ENCODE measurements around the gene SOX6. TPM values are rescaled to one million over a fixed set of nuclear protein-coding genes. Genes with fewer than 3 reads are reported as not detected.

The SOX6 gene
- polyA plus RNA-seq, 1 donor from 2014 or later = 2.2 TPM

DNA sequence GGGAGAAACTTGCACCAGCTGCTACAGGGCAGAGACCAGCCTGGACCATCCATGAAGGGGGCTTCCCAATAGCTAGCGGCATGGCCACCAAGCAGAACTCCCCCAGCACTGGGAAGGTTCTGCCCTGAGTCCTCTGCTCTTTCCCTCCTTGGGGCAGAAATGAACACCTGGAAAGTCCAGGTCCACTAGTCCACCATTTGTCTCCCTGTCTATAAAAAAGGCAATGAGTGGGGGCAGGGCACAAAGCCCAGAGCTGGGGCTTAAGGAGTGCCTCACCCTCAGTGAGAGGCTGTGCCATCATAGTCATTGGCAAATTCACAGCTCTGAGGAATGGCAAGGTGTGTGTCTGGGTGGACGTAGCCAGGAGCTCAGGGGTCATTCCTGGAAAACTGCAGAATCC lies 420.3 kb downstream of the SOX6 start:
- Histone ChIP-seq H3K4me3 (ENCODE audit: low read length) (no peak overlapping the region), H3K36me3 (ENCODE audit: insufficient read depth, low read length) (no peaks in the 10 kb centered on the region), H3K9me3 (ENCODE audit: low read length) (peaks cover 7% of the 10 kb centered on the region), H3K79me2 (replicated peaks; ENCODE audit: insufficient read depth, low read length) (no peaks in the 10 kb centered on the region), H3K27me3 (ENCODE audit: insufficient read depth, low read depth, low read length) (no peaks in the 10 kb centered on the region), H3K9me2 (ENCODE audit: insufficient read depth, low read length) (no peaks in the 10 kb centered on the region), H3K4me2 (ENCODE audit: low read length) (no peak overlapping the region), H2AFZ (ENCODE audit: low read depth, low read length) (no peak overlapping the region), H3F3A (ENCODE audit: insufficient read depth, low read length, poor library complexity, severe bottlenecking) (no peaks in the 10 kb centered on the region), H3K27ac (ENCODE audit: low read length) (no peak overlapping the region), H3K9ac (ENCODE audit: low read length) (no peak overlapping the region), H4K20me1 (ENCODE audit: insufficient read depth) (no peaks in the 10 kb centered on the region)
- TF ChIP-seq TAF1 (IDR thresholded peaks at IDR 0.05; ENCODE audit: low read depth) (no peak), EP300 (conservative IDR thresholded peaks at IDR 0.05; ENCODE audit: poor library complexity, severe bottlenecking) (no peak)

DNA sequence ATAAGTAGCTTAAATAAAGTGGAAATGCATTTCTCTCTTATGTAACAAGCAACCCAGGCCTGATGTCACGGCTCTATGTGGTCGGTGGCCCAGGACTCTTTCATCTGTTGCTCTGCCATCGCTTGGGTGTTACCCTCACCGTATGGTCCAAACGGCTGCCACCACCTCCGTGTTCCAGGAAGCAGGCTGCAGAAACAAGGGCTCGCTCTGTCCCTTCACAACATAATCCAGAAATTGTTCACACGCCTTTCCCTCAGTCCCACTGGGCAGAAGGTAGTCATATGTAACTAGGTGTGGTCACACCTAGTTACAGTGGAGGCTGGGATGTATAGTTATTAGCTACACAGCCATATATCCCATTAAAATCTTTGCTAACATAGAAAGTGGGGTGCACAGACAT lies 421.0 kb downstream of the SOX6 start:
- H3K9me3 ChIP-seq (ENCODE audit: low read length) = peaks cover 7% of the 10 kb centered on the region
- no peaks in the 10 kb centered on the region for H3K27me3 ChIP-seq (ENCODE audit: insufficient read depth, low read depth, low read length)
- no peaks in the 10 kb centered on the region for H3K9me2 ChIP-seq (ENCODE audit: insufficient read depth, low read length)
- H3K4me2 ChIP-seq (ENCODE audit: low read length) = no peak overlapping the region
- no peaks in the 10 kb centered on the region for H4K20me1 ChIP-seq (ENCODE audit: insufficient read depth)
- no peaks in the 10 kb centered on the region for H3F3A ChIP-seq (ENCODE audit: insufficient read depth, low read length, poor library complexity, severe bottlenecking)
- H3K27ac ChIP-seq (ENCODE audit: low read length) = no peak overlapping the region
- H3K79me2 ChIP-seq (replicated peaks; ENCODE audit: insufficient read depth, low read length) = no peaks in the 10 kb centered on the region
- no peak overlapping the region for H2AFZ ChIP-seq (ENCODE audit: low read depth, low read length)
- no peak overlapping the region for H3K9ac ChIP-seq (ENCODE audit: low read length)
- H3K4me3 ChIP-seq (ENCODE audit: low read length) = no peak overlapping the region
- no peaks in the 10 kb centered on the region for H3K36me3 ChIP-seq (ENCODE audit: insufficient read depth, low read length)
- TF ChIP-seq MXI1 (conservative IDR thresholded peaks at IDR 0.05; ENCODE audit: poor library complexity, severe bottlenecking) (no peak), EP300 (conservative IDR thresholded peaks at IDR 0.05; ENCODE audit: poor library complexity, severe bottlenecking) (no peak), SMC3 (conservative IDR thresholded peaks at IDR 0.05; ENCODE audit: poor library complexity) (no peak), EZH2 (IDR thresholded peaks at IDR 0.05; ENCODE audit: borderline replicate concordance, insufficient read depth, low read length, poor library complexity, severe bottlenecking) (no peak), POLR2AphosphoS5 (IDR thresholded peaks at IDR 0.05) (no peak), RAD21 (conservative IDR thresholded peaks at IDR 0.05) (no peak), TAF1 (IDR thresholded peaks at IDR 0.05; ENCODE audit: low read depth) (no peak)
- TF ChIP-seq, protein P1, sequence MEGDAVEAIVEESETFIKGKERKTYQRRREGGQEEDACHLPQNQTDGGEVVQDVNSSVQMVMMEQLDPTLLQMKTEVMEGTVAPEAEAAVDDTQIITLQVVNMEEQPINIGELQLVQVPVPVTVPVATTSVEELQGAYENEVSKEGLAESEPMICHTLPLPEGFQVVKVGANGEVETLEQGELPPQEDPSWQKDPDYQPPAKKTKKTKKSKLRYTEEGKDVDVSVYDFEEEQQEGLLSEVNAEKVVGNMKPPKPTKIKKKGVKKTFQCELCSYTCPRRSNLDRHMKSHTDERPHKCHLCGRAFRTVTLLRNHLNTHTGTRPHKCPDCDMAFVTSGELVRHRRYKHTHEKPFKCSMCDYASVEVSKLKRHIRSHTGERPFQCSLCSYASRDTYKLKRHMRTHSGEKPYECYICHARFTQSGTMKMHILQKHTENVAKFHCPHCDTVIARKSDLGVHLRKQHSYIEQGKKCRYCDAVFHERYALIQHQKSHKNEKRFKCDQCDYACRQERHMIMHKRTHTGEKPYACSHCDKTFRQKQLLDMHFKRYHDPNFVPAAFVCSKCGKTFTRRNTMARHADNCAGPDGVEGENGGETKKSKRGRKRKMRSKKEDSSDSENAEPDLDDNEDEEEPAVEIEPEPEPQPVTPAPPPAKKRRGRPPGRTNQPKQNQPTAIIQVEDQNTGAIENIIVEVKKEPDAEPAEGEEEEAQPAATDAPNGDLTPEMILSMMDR (IDR thresholded peaks at IDR 0.05; ENCODE audit: poor library complexity, severe bottlenecking) = no peak
- TF ChIP-seq, protein P2, sequence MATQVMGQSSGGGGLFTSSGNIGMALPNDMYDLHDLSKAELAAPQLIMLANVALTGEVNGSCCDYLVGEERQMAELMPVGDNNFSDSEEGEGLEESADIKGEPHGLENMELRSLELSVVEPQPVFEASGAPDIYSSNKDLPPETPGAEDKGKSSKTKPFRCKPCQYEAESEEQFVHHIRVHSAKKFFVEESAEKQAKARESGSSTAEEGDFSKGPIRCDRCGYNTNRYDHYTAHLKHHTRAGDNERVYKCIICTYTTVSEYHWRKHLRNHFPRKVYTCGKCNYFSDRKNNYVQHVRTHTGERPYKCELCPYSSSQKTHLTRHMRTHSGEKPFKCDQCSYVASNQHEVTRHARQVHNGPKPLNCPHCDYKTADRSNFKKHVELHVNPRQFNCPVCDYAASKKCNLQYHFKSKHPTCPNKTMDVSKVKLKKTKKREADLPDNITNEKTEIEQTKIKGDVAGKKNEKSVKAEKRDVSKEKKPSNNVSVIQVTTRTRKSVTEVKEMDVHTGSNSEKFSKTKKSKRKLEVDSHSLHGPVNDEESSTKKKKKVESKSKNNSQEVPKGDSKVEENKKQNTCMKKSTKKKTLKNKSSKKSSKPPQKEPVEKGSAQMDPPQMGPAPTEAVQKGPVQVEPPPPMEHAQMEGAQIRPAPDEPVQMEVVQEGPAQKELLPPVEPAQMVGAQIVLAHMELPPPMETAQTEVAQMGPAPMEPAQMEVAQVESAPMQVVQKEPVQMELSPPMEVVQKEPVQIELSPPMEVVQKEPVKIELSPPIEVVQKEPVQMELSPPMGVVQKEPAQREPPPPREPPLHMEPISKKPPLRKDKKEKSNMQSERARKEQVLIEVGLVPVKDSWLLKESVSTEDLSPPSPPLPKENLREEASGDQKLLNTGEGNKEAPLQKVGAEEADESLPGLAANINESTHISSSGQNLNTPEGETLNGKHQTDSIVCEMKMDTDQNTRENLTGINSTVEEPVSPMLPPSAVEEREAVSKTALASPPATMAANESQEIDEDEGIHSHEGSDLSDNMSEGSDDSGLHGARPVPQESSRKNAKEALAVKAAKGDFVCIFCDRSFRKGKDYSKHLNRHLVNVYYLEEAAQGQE (IDR thresholded peaks at IDR 0.05; ENCODE audit: borderline replicate concordance) = no peak
